HepG2 (cell line): Measurements from ENCODE around the gene PHEX. TPM values are rescaled to one million over a fixed set of nuclear protein-coding genes. Genes with fewer than 3 reads are reported as not detected.

Experiments used
- ATAC-seq: fragments of 200-7000 bp; cut with Tn5 transposase; 3 replicates; pipeline ENCODE4 v1.9.1; 2020; ENCODE audit warnings: mild to moderate bottlenecking, moderate library complexity
- BruUV-seq: library from RNA; stranded (reverse); fragments of 400-500 nt; replicated peaks from 2 replicates; lab custom pipeline; 2021; lab: Mats Ljungman, UMichigan
- CTCF ChIA-PET: fragments of 300-600 bp; formaldehyde crosslinking; extraction: SDS; loops from one replicate; lab custom pipeline; 2021; ENCODE audit warnings: low total read pairs, inconsistent platforms, low intra/inter-chr PET ratio; lab: Yijun Ruan, JAX
- POLR2A ChIA-PET: fragments of 350-600 bp; sonication (Branson Sonifier 250); formaldehyde crosslinking; loops from one replicate; lab custom pipeline; 2020; ENCODE audit warnings: antibody characterized with exemption, inconsistent platforms; lab: Yijun Ruan, JAX
- DNase-seq: peaks from one replicate; pipeline ENCODE4 v3.0.0-alpha.2; 2015; ENCODE audit warnings: low spot score
- FAIRE-seq: peaks from 3 replicates; lab custom pipeline; 2011; peaks lifted over from hg19 to GRCh38; lab: Jason Lieb, UNC
- H2AFZ ChIP-seq: one replicate; pipeline ENCODE4 v1.6.1; 2011; ENCODE audit warnings: low read length, inconsistent platforms
- H3K27ac ChIP-seq: fragments of 300-600 bp; 3 replicates; pipeline ENCODE4 v1.8.0; 2011; ENCODE audit warnings: mixed run types, mild to moderate bottlenecking, mixed read lengths, low read length, inconsistent platforms; ENCODE audit not compliant: insufficient read depth; ENCODE audit errors: extremely low read length
- H3K27me3 ChIP-seq, 2 experiments: fragments of 200-600 bp in 1 of 2; 2 replicates in 1 of 2; 3 replicates in 1 of 2; pipeline versions ENCODE4 v1.6.0 to v1.8.0; 2011; ENCODE audit warnings: low read length in 2 of 2, mild to moderate bottlenecking in 2 of 2, moderate library complexity in 2 of 2, inconsistent platforms in 1 of 2; ENCODE audit not compliant: insufficient read depth in 2 of 2, control insufficient read depth in 1 of 2
- H3K36me3 ChIP-seq, 2 experiments: fragments of 200-600 bp in 1 of 2; replicated peaks in 1 of 2; 2 replicates in 1 of 2; 3 replicates in 1 of 2; pipeline versions ENCODE4 v1.5.1 to v1.8.0; 2011; ENCODE audit warnings: low read length in 2 of 2, inconsistent platforms in 1 of 2; ENCODE audit not compliant: insufficient read depth in 2 of 2, control insufficient read depth in 1 of 2
- H3K4me1 ChIP-seq: 2 replicates; pipeline ENCODE4 v1.5.1; 2012; ENCODE audit warnings: low read length, inconsistent platforms; ENCODE audit not compliant: insufficient read depth
- H3K4me2 ChIP-seq: 2 replicates; pipeline ENCODE4 v1.6.0; 2011; ENCODE audit warnings: low read depth, low read length, inconsistent platforms
- H3K4me3 ChIP-seq, 3 experiments: fragments of 200-600 bp in 1 of 3; sonication (generic), shearing (Covaris generic) in 1 of 3; replicated peaks in 1 of 3; 2 replicates each; pipeline ENCODE4 v1.5.1; 2011 to 2016; ENCODE audit warnings: low read length in 3 of 3, inconsistent platforms in 2 of 3, low read depth in 2 of 3, mild to moderate bottlenecking in 2 of 3, control low read depth in 1 of 3, mixed read lengths in 1 of 3; ENCODE audit not compliant: insufficient read depth in 1 of 3
- H3K79me2 ChIP-seq: one replicate; pipeline ENCODE4 v1.6.1; 2011; ENCODE audit warnings: low read length, inconsistent platforms; ENCODE audit not compliant: insufficient read depth
- H3K9ac ChIP-seq: 2 replicates; pipeline ENCODE4 v1.6.0; 2011; ENCODE audit warnings: mild to moderate bottlenecking, low read depth, low read length, inconsistent platforms; ENCODE audit not compliant: insufficient read depth
- H3K9me3 ChIP-seq: 2 replicates; pipeline ENCODE4 v1.5.1; 2012; ENCODE audit warnings: mild to moderate bottlenecking, low read length
- H4K20me1 ChIP-seq: 2 replicates; pipeline ENCODE4 v1.6.0; 2011; ENCODE audit warnings: inconsistent platforms, mild to moderate bottlenecking, low read length, moderate library complexity; ENCODE audit not compliant: insufficient read depth
- BRCA1 ChIP-seq: sonication (generic); formaldehyde crosslinking; IDR thresholded peaks from 2 replicates; pipeline ENCODE4 v1.4.0; 2020; ENCODE audit warnings: missing genetic modification reagents
- CENPX ChIP-seq: sonication (generic); formaldehyde crosslinking; IDR thresholded peaks from 2 replicates; pipeline ENCODE4 v1.9.0; 2021; ENCODE audit warnings: mild to moderate bottlenecking, missing genetic modification reagents, moderate library complexity
- DDIT3 ChIP-seq: sonication (generic); formaldehyde crosslinking; IDR thresholded peaks from 2 replicates; pipeline ENCODE4 v1.4.0; 2020; ENCODE audit warnings: mild to moderate bottlenecking, missing genetic modification reagents
- FIP1L1 ChIP-seq: fragments of 200-400 bp; formaldehyde crosslinking; IDR thresholded peaks from 2 replicates; pipeline ENCODE4 v1.6.1; 2018; ENCODE audit warnings: low read depth, mild to moderate bottlenecking, low read length, moderate library complexity, borderline replicate concordance; ENCODE audit not compliant: insufficient read depth
- HNRNPH1 ChIP-seq: fragments of 200-400 bp; formaldehyde crosslinking; optimal IDR thresholded peaks from 2 replicates; pipeline ENCODE3; 2017; ENCODE audit warnings: mild to moderate bottlenecking, low read depth, low read length
- JUN ChIP-seq: sonication (generic); formaldehyde crosslinking; IDR thresholded peaks from 2 replicates; pipeline ENCODE4 v1.4.0; 2020; ENCODE audit warnings: mild to moderate bottlenecking, missing genetic modification reagents
- KDM2A ChIP-seq: sonication (generic); formaldehyde crosslinking; IDR thresholded peaks from 2 replicates; pipeline ENCODE4 v1.4.0; 2020; ENCODE audit warnings: low read depth, missing genetic modification reagents, borderline replicate concordance
- PHF21A ChIP-seq: sonication (generic); formaldehyde crosslinking; IDR thresholded peaks from 2 replicates; pipeline ENCODE4 v1.5.0; 2020; ENCODE audit warnings: mild to moderate bottlenecking, missing genetic modification reagents
- SP2 ChIP-seq: sonication (generic); formaldehyde crosslinking; IDR thresholded peaks from 2 replicates; pipeline ENCODE4 v1.5.1; 2020; ENCODE audit warnings: mild to moderate bottlenecking, missing genetic modification reagents
- TCF7L2 ChIP-seq: IDR thresholded peaks from 2 replicates; pipeline ENCODE4 v1.6.1; 2011; ENCODE audit warnings: mild to moderate bottlenecking, low read depth, low read length, moderate library complexity
- ZNF124 ChIP-seq: sonication (generic); formaldehyde crosslinking; IDR thresholded peaks from 2 replicates; pipeline ENCODE4 v1.4.0; 2020; ENCODE audit warnings: missing genetic modification reagents
- ZNF230 ChIP-seq: sonication (generic); formaldehyde crosslinking; IDR thresholded peaks from 2 replicates; pipeline ENCODE4 v1.4.0; 2020; ENCODE audit warnings: mild to moderate bottlenecking, missing genetic modification reagents
- ZNF549 ChIP-seq: sonication (generic); formaldehyde crosslinking; IDR thresholded peaks from 2 replicates; pipeline ENCODE4 v1.5.0; 2020; ENCODE audit warnings: missing genetic modification reagents
- ZNF562 ChIP-seq: sonication (generic); formaldehyde crosslinking; IDR thresholded peaks from 2 replicates; pipeline ENCODE4 v1.8.0; 2022; ENCODE audit warnings: missing genetic modification reagents, borderline replicate concordance
- ZNF574 ChIP-seq: sonication (generic); formaldehyde crosslinking; IDR thresholded peaks from 2 replicates; pipeline ENCODE4 v1.4.0; 2020; ENCODE audit warnings: missing genetic modification reagents
- ZNF83 ChIP-seq: sonication (generic); formaldehyde crosslinking; IDR thresholded peaks from 2 replicates; pipeline ENCODE4 v1.4.0; 2020; ENCODE audit warnings: missing genetic modification reagents, mild to moderate bottlenecking, borderline replicate concordance
- WGBS: methylation state at CpG from one replicate; pipeline ENCODE4 v1.1.6; 2017; ENCODE audit warnings: low lambda C conversion rate; 5-methylcytosine and 5-hydroxymethylcytosine counted together
- in situ Hi-C: cut with HindIII; loops from 2 replicates; pipeline ENCODE4 v1.10.0; 2017; ENCODE audit warnings: low pct_unique_long_range_greater_than_20kb; ENCODE audit not compliant: extremely low pct_ligation_motif_present
- intact Hi-C: fragments of 100-400 bp; cut with micrococcal nuclease; formaldehyde crosslinking; loops from one replicate; pipeline ENCODE4 v1.10.0; 2022; ENCODE audit not compliant: unreplicated experiment
- polyA plus RNA-seq, 8 experiments: library from polyadenylated mRNA; depleted of rRNA in 3 of 8; stranded (reverse) in 7 of 8; unstranded in 1 of 8; fragments of >200 nt; fragmentation: Illumina TruSeq in 4 of 8; extraction: Trizol in 4 of 8; gene quantifications; 2 replicates each; pipeline versions ENCODE4 v1.2.1 to v1.2.3, GENCODE V29; 2011 to 2016; ENCODE audit warnings: low read depth in 4 of 8, missing spikeins in 1 of 8, mixed read lengths in 1 of 8; ENCODE audit not compliant: insufficient read depth in 1 of 8
- total RNA-seq, 5 experiments: library from RNA; depleted of rRNA; stranded (reverse); fragments of >200 nt; fragmentation: Illumina TruSeq; extraction: Trizol; gene quantifications; 2 replicates each; pipeline ENCODE4 v1.2.3, GENCODE V29; 2016; ENCODE audit warnings: low read depth in 1 of 5
- TF ChIP-seq, protein P1 (sequence below): sonication (generic); formaldehyde crosslinking; IDR thresholded peaks from 2 replicates; pipeline ENCODE4 v1.8.0; 2022; ENCODE audit warnings: mild to moderate bottlenecking, missing genetic modification reagents; ENCODE audit not compliant: insufficient replicate concordance
- TF ChIP-seq, protein P2 (sequence below): sonication (generic); formaldehyde crosslinking; IDR thresholded peaks from 2 replicates; pipeline ENCODE4 v1.5.0; 2020; ENCODE audit warnings: mild to moderate bottlenecking, missing genetic modification reagents

PHEX gene
- total and polyA plus RNA-seq, 2 of the 13 experiments (the other 11 are each of a cell fraction or from before 2014, with no cell fraction given): 0.01 to 0.27 TPM

DNA sequence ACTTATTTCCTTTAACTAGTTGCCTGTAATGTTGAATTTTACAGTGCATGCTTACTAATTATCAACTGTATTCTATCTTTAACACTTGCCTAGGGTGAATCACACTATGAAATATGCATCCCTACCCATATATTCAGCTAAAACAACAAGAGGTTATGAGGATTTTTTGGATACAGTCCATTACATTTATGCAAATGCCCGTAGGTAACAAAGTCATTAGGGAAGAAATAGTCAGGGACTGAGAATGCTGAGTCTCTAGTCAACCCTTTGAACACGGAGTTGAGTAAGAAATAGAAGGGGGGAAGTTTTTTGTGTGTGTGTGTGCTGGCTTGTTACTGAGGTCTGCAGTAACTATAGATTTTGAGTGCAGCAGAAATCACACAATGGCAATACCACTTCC lies 214.5 kb downstream of the PHEX start (continued):
- TF ChIP-seq ZNF574 (CRISPR knock-in tag): no peak
- TF ChIP-seq, all 625 proteins: peak for 0

GRCh38 chrX:22247169-22247568 lies 215.0 kb downstream of the PHEX start:
- no peak overlapping the region for H3K27ac ChIP-seq
- ChIA-PET POLR2A (no interaction called here), CTCF (no interaction called here)
- H3K4me3 ChIP-seq: no peak overlapping the region
- ATAC-seq (no peak), DNase-seq (no peak), FAIRE-seq (no peak)
- H3K79me2 ChIP-seq: no peaks in the 10 kb centered on the region
- no peak overlapping the region for H3K4me2 ChIP-seq
- no peaks in the 10 kb centered on the region for H4K20me1 ChIP-seq
- H3K36me3 ChIP-seq: no peaks in the 10 kb centered on the region
- H3K9me3 ChIP-seq: no peaks in the 10 kb centered on the region
- in situ Hi-C loops (no loop called here), intact Hi-C loops (no loop called here)
- no peak overlapping the region for H3K9ac ChIP-seq
- H3K27me3 ChIP-seq: no peaks in the 10 kb centered on the region
- BruUV-seq: no TSS peak
- WGBS: 0% methylated on average over 1 of the region's 1 CpG
- H2AFZ ChIP-seq: no peak overlapping the region
- no peaks in the 10 kb centered on the region for H3K4me1 ChIP-seq
- TF ChIP-seq DDIT3 (CRISPR knock-in tag) (no peak), CENPX (CRISPR knock-in tag) (no peak), ZNF83 (CRISPR knock-in tag) (no peak), SP2 (CRISPR knock-in tag) (no peak), HNRNPH1 (no peak), ZNF549 (no peak), PHF21A (CRISPR knock-in tag) (no peak), ZNF562 (CRISPR knock-in tag) (no peak), ZNF124 (CRISPR knock-in tag) (no peak), BRCA1 (CRISPR knock-in tag) (no peak), ZNF230 (CRISPR knock-in tag) (no peak), JUN (CRISPR knock-in tag) (no peak), KDM2A (no peak), TCF7L2 (no peak), FIP1L1 (no peak)
- TF ChIP-seq, protein P1, sequence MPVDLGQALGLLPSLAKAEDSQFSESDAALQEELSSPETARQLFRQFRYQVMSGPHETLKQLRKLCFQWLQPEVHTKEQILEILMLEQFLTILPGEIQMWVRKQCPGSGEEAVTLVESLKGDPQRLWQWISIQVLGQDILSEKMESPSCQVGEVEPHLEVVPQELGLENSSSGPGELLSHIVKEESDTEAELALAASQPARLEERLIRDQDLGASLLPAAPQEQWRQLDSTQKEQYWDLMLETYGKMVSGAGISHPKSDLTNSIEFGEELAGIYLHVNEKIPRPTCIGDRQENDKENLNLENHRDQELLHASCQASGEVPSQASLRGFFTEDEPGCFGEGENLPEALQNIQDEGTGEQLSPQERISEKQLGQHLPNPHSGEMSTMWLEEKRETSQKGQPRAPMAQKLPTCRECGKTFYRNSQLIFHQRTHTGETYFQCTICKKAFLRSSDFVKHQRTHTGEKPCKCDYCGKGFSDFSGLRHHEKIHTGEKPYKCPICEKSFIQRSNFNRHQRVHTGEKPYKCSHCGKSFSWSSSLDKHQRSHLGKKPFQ (CRISPR knock-in tag): no peak
- TF ChIP-seq, protein P2, sequence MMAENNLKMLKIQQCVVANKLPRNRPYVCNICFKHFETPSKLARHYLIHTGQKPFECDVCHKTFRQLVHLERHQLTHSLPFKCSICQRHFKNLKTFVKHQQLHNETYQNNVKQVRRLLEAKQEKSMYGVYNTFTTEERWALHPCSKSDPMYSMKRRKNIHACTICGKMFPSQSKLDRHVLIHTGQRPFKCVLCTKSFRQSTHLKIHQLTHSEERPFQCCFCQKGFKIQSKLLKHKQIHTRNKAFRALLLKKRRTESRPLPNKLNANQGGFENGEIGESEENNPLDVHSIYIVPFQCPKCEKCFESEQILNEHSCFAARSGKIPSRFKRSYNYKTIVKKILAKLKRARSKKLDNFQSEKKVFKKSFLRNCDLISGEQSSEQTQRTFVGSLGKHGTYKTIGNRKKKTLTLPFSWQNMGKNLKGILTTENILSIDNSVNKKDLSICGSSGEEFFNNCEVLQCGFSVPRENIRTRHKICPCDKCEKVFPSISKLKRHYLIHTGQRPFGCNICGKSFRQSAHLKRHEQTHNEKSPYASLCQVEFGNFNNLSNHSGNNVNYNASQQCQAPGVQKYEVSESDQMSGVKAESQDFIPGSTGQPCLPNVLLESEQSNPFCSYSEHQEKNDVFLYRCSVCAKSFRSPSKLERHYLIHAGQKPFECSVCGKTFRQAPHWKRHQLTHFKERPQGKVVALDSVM (CRISPR knock-in tag): no peak
